Measurements from ENCODE around the gene VDAC1.
"Not testable (repeated sequence)": the region's sequence is repeated elsewhere in the genome, so short reads cannot be mapped to it uniquely, and the experiment has no call there.

The VDAC1 gene

DNA sequence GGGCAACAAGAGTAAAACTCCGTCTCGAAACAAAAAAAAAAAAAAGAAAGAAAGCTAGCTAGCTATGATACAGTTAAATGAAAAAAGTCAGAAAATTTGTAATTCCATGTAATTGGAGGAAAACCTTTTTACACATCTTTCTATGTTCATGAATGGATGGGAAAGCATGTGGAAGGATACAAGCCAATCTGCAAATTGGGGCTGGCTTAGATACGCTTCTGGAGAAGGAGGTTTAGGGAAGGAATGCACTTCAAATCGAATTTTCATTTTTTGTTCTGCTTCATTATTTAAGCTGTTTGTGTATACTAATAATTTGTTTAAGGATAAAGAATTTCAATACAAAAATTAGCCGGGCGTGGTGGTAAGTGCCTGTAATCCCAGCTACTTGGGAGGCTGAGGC, 6.7 kb downstream of the VDAC1 start:
- in situ Hi-C loops (cut with MboI; ENCODE audit: low sequenced_read_pairs) = no loop called here

DNA sequence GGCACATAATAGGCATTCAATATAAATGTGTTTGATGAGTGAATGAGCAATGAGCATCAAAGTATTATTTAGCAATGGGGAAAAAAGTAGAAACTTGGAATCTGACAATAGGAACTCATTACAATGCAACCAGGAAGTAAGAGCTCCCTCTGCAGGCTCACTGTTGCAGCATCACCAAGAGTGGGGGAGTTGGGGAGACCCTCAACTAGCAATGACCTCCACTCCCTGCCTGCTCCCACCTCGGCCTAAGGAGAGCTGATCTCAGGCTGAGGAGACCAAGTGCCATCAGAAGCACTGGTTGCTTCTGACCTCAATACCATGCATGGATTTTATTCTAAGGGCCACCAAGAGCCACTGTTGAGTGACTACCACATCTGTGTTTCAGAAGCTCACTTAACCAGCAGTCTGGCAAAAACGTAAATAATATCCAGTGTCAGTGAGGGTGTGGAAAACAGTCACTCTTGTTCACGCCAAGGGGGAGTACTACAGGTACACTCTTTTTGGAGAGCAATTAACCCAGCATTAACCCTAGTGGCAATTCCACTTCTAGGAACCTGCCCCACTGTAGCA, 8.0 kb downstream of the VDAC1 start:
- in situ Hi-C loops (cut with MboI; ENCODE audit: low sequenced_read_pairs) = no loop called here

DNA sequence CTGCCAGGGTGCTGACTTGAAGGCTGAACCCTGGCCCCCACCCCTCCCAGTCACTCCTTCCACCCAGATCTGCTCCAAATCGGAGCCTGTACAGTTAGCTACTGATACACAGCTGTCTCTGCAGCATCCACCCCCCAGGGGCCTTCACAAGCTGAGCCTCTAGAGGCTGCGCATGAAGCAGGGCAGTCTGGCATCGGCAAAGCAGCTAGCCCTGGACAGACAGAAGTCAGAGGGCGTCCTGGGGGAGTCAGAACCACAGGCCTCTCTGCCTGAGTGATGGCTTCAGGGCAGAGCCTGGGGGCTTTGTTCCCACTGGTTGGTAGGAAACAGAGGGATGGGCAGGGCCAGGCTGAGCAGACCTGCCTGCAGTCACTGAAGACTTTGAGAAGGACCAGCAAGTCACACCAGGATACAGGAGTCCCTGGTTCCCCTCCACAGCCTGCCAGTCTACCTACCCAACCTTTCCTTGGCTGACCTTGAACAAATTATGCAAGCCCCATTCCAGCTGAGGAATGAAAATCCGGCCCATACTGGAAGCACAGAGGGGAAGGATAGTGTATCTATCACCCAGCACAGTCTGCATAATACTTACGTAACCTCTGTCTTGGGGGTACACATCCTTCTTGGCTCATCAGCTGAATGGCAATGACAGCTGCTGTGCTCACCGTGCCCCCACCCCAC, 8.8 kb downstream of the VDAC1 start:
- in situ Hi-C loops (cut with MboI; ENCODE audit: low sequenced_read_pairs) = no loop called here

DNA sequence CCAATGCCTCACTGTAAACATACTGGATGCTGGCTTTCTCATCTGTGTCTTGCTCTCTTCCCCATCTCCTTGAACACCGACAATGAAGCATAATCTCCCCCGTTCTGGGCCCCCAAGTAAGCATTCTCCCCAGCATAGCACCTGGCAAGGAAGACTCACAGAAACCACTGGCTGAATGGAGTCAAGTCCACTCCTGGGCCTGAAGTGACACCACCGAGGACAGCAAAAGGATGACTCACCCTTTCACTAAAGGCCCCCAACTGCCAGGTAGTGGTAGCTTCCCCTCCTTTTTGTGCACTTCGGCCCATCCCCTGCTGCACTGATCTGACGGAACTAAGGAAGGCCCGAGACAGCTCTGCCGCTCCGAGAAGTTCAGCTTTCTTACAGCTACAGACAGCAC, 9.4 kb downstream of the VDAC1 start:
- in situ Hi-C loops (cut with MboI; ENCODE audit: low sequenced_read_pairs) = no loop called here

DNA sequence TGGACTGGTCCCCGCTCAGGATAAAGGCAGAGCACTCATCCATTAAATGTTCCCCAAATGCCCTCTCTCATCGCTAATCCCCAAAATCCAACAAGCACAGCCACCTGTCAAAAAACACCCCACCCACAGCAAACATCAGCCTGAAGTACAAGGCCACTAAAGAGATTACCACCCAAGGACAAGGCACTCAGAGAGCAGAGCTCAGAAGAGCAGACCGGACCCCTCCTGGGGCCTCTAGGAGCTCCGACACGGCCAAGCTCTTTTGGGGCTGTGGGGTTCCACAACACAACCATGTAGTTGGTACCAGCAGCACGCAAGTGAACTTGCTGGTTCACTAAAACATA, 9.8 kb downstream of the VDAC1 start:
- in situ Hi-C loops (cut with MboI; ENCODE audit: low sequenced_read_pairs) = no loop called here

DNA sequence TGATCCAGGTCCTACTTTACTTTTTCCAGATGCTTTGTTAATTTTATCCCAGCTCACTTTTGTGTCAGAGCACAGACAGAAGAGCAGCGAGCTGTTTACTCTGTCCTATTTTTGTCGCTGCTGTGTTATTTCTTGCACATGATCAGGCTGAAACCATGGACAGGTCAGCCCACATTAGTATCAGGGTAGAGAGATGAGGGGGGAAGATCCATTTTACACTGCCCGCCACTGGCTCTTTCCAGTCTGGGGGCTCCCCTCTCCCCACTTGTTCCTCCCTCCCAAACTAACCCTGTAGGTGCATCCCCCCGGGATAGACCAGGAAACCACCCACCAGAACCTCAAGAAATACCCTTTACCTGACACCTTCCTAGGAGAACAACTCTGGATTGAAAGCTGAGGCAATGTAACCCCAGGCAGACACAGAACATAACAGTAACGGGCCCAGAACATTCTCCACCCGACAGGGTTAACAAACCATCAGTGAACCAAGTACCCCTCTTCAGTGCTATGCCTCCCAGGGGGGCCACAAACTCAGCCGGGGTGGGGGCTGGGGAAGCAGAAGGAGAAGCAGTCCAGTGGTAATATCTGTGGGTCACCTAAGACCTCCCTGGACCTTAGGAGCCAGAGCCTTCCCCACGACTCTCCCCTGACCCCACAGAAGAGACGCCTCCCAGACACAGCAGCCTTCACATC, 10.3 kb downstream of the VDAC1 start:
- in situ Hi-C loops (cut with MboI; ENCODE audit: low sequenced_read_pairs) = no loop called here

DNA sequence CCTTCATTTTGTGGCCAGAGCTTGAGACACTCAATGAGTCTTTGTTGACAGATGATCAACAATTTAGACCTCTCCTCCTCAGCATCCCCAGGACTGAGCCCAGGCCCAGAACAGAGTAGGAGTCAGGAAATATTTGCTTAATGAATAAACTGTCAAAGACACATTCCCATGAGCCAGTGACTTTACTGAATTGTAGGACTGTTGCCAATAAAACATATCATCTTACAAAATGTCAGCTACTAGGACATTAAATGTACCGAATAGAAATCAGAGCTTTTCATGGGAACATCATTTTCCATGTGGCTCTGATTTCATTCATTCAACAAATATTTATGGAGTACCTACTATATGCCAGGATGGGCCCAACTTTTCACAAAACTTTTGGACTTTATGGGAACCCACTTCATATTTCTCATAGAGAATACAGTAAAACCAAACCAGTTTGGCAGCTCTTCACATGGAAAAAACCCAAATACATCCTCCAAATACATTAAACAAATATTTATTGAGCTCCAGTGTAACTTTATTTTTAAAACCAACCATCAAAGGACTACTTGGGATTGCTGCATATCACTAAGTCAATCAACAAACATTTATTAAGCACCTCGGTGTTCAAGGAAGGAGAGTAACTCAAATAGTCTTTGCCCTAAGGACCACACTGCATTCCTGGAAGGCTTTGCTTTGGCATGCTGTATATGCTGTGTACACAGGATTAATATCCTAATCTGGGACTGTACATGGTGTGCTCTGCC, 11.4 kb downstream of the VDAC1 start:
- in situ Hi-C loops (cut with MboI; ENCODE audit: low sequenced_read_pairs) = no loop called here

DNA sequence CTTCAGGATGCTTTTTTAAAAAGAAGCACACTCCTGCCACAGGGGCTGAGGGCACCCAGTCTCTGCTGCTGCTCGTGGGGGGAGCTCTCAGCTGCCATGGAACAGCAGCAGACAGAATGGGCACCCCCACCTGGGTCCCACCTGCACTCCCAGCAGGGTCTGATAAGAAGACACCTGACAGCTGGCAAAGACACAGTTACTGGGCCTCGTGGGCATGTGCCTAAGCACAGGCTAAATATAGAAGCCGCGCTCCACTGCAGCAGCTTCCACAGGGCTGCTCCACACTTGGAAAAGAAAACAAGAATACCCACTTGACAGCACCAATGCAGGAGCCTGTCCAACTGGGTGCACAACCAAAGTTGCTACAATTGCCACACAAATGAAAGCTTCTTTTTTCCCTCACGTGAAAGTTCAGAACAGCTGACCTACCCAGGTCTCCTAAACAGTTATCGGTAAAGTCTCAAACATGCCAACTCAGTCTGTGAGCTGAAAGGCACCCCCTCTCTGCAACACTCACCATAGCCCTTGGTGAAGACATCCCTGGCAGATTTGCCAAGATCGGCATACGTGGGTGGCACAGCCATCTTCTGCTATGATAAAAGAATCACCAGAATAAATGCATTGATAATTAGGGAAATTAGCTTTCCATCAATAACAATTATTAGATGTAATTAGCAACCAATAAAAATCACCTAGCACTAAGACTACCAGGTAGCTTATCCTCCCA, 12.2 kb downstream of the VDAC1 start:
- in situ Hi-C loops (cut with MboI; ENCODE audit: low sequenced_read_pairs) = no loop called here

DNA sequence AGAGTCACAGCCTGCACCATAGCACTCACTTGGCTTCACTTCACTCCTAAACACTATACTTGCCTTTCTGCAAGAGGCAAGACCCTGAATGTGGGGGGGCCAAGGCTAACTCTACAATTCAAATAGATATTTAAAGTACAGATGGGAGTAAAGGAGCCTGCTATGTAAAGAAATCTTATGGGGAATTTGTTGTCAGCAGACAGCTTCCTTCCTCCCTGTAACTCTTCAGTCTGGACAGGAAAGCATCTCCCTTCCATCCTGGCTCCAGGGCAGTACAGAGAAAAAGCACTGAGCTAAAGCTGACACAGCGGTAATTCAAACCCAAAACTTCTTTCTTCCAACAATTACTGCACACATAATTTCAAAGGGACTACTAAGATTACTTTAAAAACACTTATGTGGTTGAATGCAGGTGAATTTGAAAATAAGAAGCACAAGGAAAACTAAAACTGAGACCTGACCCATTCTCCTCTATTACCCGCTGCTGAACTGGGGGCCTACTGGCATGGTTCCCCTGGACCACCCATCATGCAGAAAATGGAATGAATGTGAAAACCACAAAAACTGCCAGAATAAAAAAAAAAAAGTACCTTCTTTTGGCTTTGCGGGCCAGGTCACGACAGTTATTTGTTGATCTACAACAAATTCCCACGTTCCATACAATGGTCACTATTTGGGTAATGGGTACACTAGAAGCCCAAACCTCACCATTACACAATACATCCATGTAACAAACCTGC, 13.4 kb downstream of the VDAC1 start:
- in situ Hi-C loops (cut with MboI; ENCODE audit: low sequenced_read_pairs) = no loop called here

DNA sequence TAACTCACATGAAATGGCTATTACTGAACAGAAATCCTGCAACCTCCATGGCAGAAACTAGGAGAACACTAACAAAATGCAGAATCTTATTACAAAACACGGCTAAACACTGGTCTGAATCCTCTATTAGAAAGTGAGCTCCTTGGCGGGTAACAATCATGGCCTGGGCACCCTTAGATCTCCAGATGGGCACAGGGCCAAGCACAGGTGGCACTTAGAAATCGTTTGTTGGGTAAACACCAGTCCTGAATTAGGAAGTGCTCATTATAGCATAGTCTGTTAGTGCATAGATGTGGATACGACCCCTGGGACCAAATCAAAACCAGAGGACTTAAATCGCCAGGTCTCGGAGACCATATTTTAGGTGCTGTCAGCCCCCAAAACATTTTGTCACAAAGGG, 14.4 kb downstream of the VDAC1 start:
- in situ Hi-C loops (cut with MboI; ENCODE audit: low sequenced_read_pairs) = no loop called here

DNA sequence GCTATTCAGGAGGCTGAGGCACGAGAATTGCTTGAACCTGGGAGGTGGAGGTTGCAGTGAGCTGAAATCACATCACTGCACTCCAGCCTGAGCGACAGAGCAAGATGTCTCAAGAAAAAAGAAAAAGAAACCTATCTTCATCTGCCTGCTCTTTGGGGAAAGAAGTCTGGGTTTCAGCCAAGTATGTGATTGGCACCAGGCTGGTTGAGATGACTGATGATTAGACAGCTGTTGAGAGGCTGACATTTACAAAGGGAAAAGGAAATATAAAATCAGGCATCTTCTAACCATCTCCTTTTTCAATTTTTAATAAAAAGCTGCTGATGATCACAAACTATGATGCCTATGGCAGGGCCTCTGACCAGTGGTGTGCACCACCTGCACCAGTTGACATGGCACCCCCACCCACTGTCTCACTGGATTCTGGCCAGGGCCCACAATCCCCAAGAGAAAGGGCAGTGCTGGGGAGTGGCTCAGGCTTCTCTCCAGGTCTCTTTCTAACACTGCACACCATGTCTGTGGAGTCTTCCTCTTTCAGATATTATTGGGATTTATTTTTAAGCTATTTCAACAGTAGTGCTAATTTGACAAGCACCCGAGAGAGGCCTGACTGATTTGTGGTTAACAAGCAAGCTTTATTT, 19.1 kb downstream of the VDAC1 start:
- in situ Hi-C loops (cut with MboI; ENCODE audit: low sequenced_read_pairs) = no loop called here

DNA sequence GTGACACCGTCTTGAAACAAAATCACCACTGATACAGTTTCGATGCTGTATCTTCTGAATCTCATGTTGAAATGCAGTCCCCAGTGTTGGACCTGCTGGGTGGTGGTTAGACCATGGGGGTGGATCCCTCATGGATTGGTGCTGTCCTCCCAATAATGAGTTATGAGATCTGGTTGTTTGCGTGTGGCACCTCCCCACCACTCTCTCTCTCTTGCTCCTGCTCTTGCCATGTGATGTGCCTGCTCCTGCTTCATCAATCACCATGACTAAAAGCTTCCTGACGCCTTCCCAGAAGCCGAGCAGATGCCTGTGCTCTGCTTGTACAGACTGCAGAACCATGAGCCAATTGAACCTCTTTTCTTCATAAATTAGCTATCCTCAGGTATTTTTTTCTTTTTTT, 21.1 kb downstream of the VDAC1 start:
- in situ Hi-C loops (cut with MboI; ENCODE audit: low sequenced_read_pairs) = no loop called here

DNA sequence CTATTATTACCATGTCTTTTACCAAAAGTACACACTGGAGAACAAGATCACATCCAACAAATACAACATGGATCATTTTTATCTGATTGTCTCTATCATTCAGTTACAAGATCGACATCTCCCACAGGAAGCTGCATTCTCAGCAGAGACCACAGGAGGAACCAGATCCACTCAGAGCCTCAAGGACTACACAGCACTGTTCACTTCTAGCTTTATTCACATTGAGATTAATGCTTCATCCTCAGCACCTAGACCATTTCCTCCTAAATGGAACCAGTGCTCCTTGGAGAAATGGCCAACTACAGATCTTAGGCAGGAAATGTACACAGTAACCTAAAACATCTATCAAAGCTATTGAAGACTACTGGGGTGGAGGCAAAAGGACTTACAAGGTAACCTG, 23.1 kb downstream of the VDAC1 start:
- in situ Hi-C loops (cut with MboI; ENCODE audit: low sequenced_read_pairs) = no loop called here

DNA sequence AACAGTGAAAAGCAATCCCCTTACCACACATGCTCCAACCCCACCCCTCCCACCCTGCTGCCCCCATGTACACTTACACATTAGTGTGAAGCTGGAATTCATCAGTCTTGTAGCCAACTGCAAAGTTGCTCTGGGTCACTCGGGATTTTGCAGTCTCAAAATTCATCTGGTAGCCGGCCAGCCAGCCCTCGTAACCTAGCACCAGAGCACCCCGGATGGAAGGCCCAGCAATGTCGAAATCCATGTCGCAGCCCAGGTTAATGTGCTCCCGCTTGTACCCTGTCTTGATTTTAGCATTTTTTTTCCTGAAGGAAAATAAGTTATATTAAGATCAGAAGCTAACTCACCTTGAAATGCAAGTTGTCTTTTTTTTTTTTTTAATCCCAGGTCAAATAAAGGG, 24.1 kb downstream of the VDAC1 start:
- in situ Hi-C loops (cut with MboI; ENCODE audit: low sequenced_read_pairs) = no loop called here

DNA sequence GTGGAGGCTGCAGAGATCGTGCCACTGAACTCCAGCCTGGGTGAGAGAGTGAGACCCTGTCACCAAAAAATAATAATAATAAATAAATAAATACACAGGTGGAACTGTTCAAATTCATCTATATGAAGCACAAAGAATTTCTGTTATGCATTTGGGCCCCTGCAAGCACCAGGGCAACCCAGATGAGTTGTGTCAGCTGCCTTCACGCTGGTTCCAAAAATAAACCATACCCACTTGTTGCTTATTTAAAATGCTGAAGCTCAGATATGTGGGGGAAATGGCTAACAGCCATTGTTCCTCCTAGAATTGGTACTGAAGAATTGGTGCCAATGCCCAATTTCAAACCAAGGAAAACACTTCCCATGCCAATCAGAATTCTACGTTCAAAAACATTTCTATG, 25.8 kb downstream of the VDAC1 start:
- in situ Hi-C loops (cut with MboI; ENCODE audit: low sequenced_read_pairs) = no loop called here

DNA sequence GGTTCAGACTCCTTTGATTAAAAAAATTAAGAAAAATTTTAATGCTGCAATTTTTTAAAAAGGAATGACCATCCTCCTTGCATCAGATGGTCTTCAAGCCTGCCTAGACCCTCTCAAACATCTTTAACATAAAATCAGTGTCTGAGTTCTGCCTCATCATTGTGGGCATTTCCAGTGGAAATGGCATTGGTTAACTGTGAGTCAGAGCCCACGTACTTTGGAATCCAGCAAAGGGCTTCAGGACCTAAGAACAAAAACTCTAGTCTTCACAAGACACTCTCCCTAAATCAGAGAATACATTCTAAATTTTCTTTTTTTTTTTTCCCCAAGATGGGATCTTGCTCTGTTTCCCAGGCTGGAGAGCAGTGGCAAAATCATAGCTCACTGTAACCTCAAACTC, 26.9 kb downstream of the VDAC1 start:
- in situ Hi-C loops (cut with MboI; ENCODE audit: low sequenced_read_pairs) = no loop called here

DNA sequence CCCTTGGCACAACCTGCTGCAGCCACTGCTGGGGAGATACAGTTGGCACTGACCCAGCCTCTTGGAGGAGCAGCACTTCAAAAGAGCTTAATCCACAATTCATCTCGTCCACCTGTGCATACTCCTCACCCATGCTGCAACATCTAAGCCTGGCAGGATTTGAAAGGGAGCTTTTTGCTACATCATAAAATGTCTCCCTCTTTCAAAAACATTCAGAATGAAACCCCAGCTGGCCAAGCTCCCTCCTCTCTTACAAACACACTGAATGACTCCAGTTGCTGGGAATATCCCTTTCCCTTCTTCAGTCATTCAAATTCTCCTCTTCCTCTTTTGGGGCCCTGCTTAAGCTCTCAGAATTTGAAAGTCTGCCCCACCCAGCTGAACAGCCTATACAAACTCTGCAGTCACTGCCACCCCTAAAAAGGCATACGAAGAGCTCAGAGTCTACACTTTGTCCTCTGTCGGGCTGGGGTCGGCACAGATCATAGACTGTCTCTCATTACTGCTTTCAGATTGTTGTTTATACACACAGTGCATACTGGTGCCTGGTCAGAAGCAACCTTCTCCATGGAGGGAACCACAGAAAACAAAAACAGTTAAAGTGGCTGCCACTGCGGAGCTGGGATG, 27.5 kb downstream of the VDAC1 start:
- in situ Hi-C loops (cut with MboI; ENCODE audit: low sequenced_read_pairs) = no loop called here

DNA sequence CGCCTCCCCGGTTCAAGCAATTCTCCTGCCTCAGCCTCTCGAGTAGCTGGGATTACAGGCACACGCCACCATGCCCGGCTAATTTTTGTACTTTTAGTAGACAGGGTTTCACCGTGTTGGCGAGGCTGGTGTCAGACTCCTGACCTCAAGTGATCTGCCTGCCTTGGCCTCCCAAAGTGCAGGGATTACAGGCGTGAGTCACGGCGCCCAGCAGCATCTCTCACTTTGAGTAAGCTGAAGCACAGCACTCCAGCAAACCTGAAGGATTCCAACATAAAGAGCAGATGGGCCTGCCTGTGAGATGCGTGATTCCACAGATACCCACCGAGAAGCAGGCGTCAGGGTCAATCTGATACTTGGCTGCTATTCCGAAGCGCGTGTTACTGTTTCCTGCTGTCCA, 29.2 kb downstream of the VDAC1 start:
- in situ Hi-C loops (cut with MboI; ENCODE audit: low sequenced_read_pairs) = not testable (repeated sequence)

DNA sequence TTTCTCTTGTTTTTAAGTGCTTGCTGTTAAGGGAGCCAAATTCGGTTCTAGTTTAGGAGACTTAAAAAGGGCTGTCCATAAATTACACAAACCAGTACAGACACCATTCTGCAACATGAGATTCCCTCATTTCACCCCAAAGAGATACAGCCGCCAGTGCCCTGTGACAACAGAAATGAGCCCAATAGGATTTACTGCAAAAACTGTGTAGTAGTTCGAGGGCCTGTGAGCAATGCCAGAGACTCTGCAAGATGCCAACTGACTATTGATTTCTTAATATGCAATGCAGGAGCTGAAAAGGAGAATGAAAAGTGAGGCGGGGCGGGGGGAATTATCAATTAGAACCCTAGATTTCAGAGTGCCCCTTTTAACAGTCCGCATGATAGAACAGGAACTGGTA, 30.6 kb downstream of the VDAC1 start:
- in situ Hi-C loops (cut with MboI; ENCODE audit: low sequenced_read_pairs) = no loop called here
